ENCODE measurements around the gene DAGLB. TPM values are rescaled to one million over a fixed set of nuclear protein-coding genes. Genes with fewer than 3 reads are reported as not detected.

Gene DAGLB
- total and polyA plus RNA-seq, 2 of the 8 experiments (the other 6 are each of a cell fraction or from before 2014, with no cell fraction given): 27.0 to 39.6 TPM

GRCh38 chr7:6413637-6414036, 34.1 kb downstream of the DAGLB start:
- peaks cover 7 to 13% of the 10 kb centered on the region in 2 experiments for H4K20me1 ChIP-seq (replicated peaks in 1 of 2; ENCODE audit: control insufficient read depth in 1 of 2, insufficient read depth in 2 of 2, low read length in 2 of 2)
- no peak overlapping the region for H3K27ac ChIP-seq (ENCODE audit: low read depth, low read length)
- H3K4ac ChIP-seq (replicated peaks; ENCODE audit: insufficient read length, low read depth, low read length): no peak overlapping the region
- no peak overlapping the region for H2AFZ ChIP-seq (ENCODE audit: low read length)
- no peak overlapping the region for H3K56ac ChIP-seq (replicated peaks; ENCODE audit: insufficient read length, low read depth, low read length)
- ChIA-PET CTCF (ENCODE audit: partially characterized antibody) (interaction anchor here (0.7 to 1.4 kb wide), 3 partner anchors 9 to 1015 kb away, joined by 3 to 4 read pairs (median 3); no protein-coding TSS in a partner anchor), POLR2A (ENCODE audit: partially characterized antibody) (interaction anchor here (1.4 to 2.2 kb wide), 3 partner anchors 9 to 29 kb away, joined by 4 to 9 read pairs (median 7); no protein-coding TSS in a partner anchor)
- 93% methylated on average over 8 of the region's 10 CpGs; no CpG with 5 or more reads in 1 of the 2 experiments for WGBS, 2 experiments (ENCODE audit: extremely low coverage in 1 of 2, insufficient coverage in 1 of 2, insufficient read length in 1 of 2, insufficient replicate concordance in 2 of 2, low coverage in 1 of 2, low lambda C conversion rate in 2 of 2, missing lambda C conversion rate in 1 of 2)
- H3K4me3 ChIP-seq (ENCODE audit: extremely low read depth in 1 of 4, insufficient read depth in 2 of 4, low read depth in 3 of 4, low read length in 4 of 4): no peak overlapping the region
- no peak overlapping the region for H2BK5ac ChIP-seq (ENCODE audit: low read depth, low read length)
- no peak for DNase-seq (ENCODE audit: low read depth in 1 of 2, low spot score in 2 of 2)
- no peak overlapping the region for H2BK12ac ChIP-seq (ENCODE audit: low read depth, low read length)
- no peak overlapping the region; a peak in 2 of 7 replicates for H3K9ac ChIP-seq (replicated peaks in 1 of 4; ENCODE audit: extremely low read depth in 1 of 4, low read depth in 3 of 4, low read length in 3 of 4)
- H4K91ac ChIP-seq (replicated peaks; ENCODE audit: insufficient read length, low read length): no peak overlapping the region
- no peak overlapping the region for H2AK5ac ChIP-seq (ENCODE audit: low read depth, low read length)
- H3K4me1 ChIP-seq (replicated peaks in 1 of 4; ENCODE audit: control insufficient read depth in 3 of 4, insufficient read depth in 4 of 4, low read length in 3 of 4): peaks cover 0 to 3% (median 0%) of the 10 kb centered on the region in 4 experiments; a peak in 1 of 7 replicates
- H3K36me3 ChIP-seq (ENCODE audit: control insufficient read depth in 2 of 4, insufficient read depth in 4 of 4, low read length in 3 of 4): peaks cover 18 to 78% (median 40%) of the 10 kb centered on the region in 4 experiments
- H3K23me2 ChIP-seq (ENCODE audit: low read depth, low read length): no peaks in the 10 kb centered on the region
- FAIRE-seq: no peak
- no peak overlapping the region for H4K8ac ChIP-seq (ENCODE audit: extremely low read depth, insufficient read depth, low read length)
- no peak overlapping the region for H3K14ac ChIP-seq (ENCODE audit: insufficient read length)
- no peaks in the 10 kb centered on the region for H3K9me3 ChIP-seq (ENCODE audit: insufficient read depth in 2 of 2, low read depth in 1 of 2, low read length in 1 of 2)
- H2BK20ac ChIP-seq (ENCODE audit: low read length): no peak overlapping the region
- no peaks in the 10 kb centered on the region for H3K27me3 ChIP-seq (replicated peaks in 1 of 4; ENCODE audit: control insufficient read depth in 3 of 4, extremely low read depth in 1 of 4, insufficient read depth in 3 of 4, low read length in 3 of 4)
- H3K4me2 ChIP-seq (ENCODE audit: insufficient read depth in 1 of 2, low read depth in 2 of 2, low read length in 2 of 2): no peak overlapping the region
- H2BK15ac ChIP-seq (ENCODE audit: low read length): no peak overlapping the region
- no peak overlapping the region for H4K5ac ChIP-seq (ENCODE audit: insufficient read length, low read depth, low read length)
- no peak overlapping the region for H3K18ac ChIP-seq (ENCODE audit: extremely low read depth, low read length)
- H2BK120ac ChIP-seq (replicated peaks; ENCODE audit: low read depth, low read length): no peak overlapping the region
- no peak overlapping the region for H3K23ac ChIP-seq (ENCODE audit: insufficient read length)
- 0 out of 2 replicates have a peak, but pooled peaks cover 3% of the 10 kb centered on the region for H3K79me1 ChIP-seq (ENCODE audit: low read depth, low read length)
- H3K79me2 ChIP-seq (ENCODE audit: control insufficient read depth in 1 of 2, insufficient read depth in 2 of 2, low read length in 2 of 2): no peaks in the 10 kb centered on the region
